GM12891 (cell line): ENCODE data around the gene DNMT3L.
A peak's percentile ranks its signal among the peaks of the same experiment; 100 is the strongest.
"Not testable (repeated sequence)": the region's sequence is repeated elsewhere in the genome, so short reads cannot be mapped to it uniquely, and the experiment has no call there.

Experiments used
- DNase-seq: peaks from one replicate; pipeline ENCODE4 v3.0.0; 2011; ENCODE audit warnings: low spot score; ENCODE audit not compliant: insufficient read length
- FAIRE-seq: peaks from 2 replicates; lab custom pipeline; 2011; peaks lifted over from hg19 to GRCh38; lab: Jason Lieb, UNC
- PAX5 ChIP-seq: IDR thresholded peaks from 2 replicates; pipeline ENCODE4 v1.6.1; 2011; ENCODE audit warnings: low read length, moderate library complexity, mild to moderate bottlenecking; ENCODE audit not compliant: insufficient read depth, severe bottlenecking
- POLR2A ChIP-seq: IDR thresholded peaks from 2 replicates; pipeline ENCODE4 v1.6.1; 2011; ENCODE audit warnings: low read depth, low read length, control low read depth
- POLR2AphosphoS5 ChIP-seq: IDR thresholded peaks from 2 replicates; pipeline ENCODE4 v1.6.1; 2011; ENCODE audit warnings: low read depth, low read length, control low read depth
- POU2F2 ChIP-seq: IDR thresholded peaks from 2 replicates; pipeline ENCODE4 v1.6.1; 2011; ENCODE audit warnings: low read depth, mild to moderate bottlenecking, control low read depth, low read length, moderate library complexity
- SPI1 ChIP-seq: IDR thresholded peaks from 2 replicates; pipeline ENCODE4 v1.6.1; 2011; ENCODE audit warnings: low read depth, low read length, control low read depth
- TAF1 ChIP-seq: IDR thresholded peaks from 2 replicates; pipeline ENCODE4 v1.6.1; 2011; ENCODE audit warnings: low read depth, low read length, control low read depth

DNMT3L gene

DNA sequence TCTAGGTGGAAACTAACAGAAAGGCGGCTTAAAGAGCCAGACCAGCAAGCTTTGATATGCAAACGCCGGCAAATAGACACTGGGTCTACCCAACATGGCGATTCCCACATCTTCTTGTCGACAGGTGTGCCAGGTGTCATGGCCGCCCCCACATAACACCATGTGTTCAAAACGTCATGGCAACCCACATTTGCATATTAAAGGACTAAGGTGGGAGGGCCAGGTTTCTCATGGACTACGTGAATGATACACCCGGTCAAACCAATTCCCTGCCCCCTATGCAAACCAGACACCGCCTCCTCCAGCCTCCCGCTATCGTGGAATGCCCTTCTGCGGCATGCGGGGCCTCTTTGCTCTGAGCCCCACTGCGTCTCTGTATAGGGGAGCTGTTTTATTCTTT lies 62.2 kb downstream of the DNMT3L start:
- DNase-seq (no peak), FAIRE-seq (no peak)
- TF ChIP-seq POU2F2 (peak; percentile 81), POLR2AphosphoS5 (no peak), POLR2A (no peak), PAX5 (no peak), TAF1 (no peak), SPI1 (no peak)

DNA sequence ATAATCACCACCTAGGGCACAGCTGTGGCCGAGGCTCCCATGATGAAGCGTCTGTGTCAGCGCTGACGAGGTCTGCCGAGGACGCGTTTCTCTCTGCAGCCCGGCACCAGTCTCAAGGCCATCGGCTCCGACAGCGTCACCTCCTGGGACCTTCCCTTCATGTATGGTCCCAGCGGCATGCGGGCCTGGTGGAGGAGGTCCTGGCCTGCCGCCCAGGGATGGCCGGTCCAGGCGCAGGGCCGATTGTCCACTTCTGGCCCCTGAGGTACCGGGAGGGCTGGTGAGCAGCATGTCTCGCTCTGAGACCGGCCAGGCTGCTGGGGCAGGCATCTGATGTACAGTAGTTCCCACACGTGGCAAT lies 64.6 kb downstream of the DNMT3L start:
- DNase-seq, FAIRE-seq: not testable (repeated sequence)
